ENCODE results near the gene PGBD4. TPM values are rescaled to one million over a fixed set of nuclear protein-coding genes. Genes with fewer than 3 reads are reported as not detected.
A peak's percentile ranks its signal among the peaks of the same experiment; 100 is the strongest.

Gene PGBD4
- 0.77 and 1.3 TPM in 2 replicates for polyA plus RNA-seq (2011; rRNA removed)
- 0.87 and 0.90 TPM in 2 replicates for polyA minus RNA-seq (2011; rRNA and poly(A)+ RNA removed)

DNA sequence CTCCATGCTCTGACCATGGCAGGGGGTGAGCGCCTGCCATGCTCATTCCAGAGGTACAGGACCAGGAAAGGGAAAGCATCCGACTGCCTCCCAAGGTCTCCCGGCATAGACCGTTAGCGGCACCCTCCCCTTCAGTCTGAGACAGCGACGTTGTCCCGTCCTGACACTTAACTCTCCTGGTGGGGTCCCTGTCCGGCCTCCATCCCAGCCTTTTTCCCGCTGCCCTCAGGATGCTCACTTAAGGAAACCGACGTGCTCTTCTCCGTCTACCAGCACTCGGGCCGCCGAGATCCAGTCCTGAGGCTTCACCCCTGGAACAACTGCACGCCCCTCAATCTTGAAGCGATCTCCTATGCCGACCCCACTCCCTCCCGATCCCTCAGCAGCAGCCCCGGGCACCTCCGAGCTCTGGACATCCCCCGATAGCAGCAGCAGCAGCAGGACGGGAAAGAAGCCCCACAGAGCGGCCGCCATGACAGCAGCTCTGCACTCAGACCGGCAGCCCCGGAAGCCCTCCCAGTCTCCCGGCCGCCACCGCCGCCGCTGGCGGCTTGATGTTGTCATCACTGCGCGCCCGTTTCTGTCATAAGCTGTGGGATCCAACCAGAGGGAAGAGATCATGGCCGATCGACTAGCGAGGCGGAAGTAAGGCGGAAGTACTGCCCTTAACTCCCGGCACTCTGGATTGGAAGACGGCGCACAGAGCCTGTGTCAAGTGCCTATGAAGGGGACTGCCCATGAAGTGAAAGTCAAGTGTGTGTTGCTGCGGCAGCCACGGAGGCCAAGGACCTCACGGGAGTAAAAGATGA is at the start of gene PGBD4, which contains the start of gene EMC7:
Gene PGBD4, plus strand, starts transcription at position 718 of the 809 bp plus-strand sequence. CDS start 449 bp downstream, outside the sequence.
Gene EMC7, minus strand, starts transcription at position 497 of the 809 bp plus-strand sequence. Its CDS starts 23 bp downstream, at position 474.
- ChIA-PET CTCF (interaction anchor here (1.0 kb wide), 2 partner anchors 9 to 108 kb away, joined by 3 to 5 read pairs; partner anchors contain the start of gene KATNBL1), POLR2A (interaction anchor here (0.8 kb wide), 1 partner anchor 108 kb away, joined by 4 read pairs; the partner anchor contains the start of gene KATNBL1)
- peak; percentile 96 for DNase-seq (ENCODE audit: low read depth)
- H3K4me3 ChIP-seq (ENCODE audit: low read depth, low read length) = peak within 1 kb of the TSS; percentile 88
- no peaks in the 10 kb centered on the region for H3K27me3 ChIP-seq (ENCODE audit: control insufficient read depth, insufficient read depth, low read length)
- H3K36me3 ChIP-seq (ENCODE audit: control insufficient read depth, insufficient read depth, low read length) = no peaks in the 10 kb centered on the region
- TF ChIP-seq, protein P1, sequence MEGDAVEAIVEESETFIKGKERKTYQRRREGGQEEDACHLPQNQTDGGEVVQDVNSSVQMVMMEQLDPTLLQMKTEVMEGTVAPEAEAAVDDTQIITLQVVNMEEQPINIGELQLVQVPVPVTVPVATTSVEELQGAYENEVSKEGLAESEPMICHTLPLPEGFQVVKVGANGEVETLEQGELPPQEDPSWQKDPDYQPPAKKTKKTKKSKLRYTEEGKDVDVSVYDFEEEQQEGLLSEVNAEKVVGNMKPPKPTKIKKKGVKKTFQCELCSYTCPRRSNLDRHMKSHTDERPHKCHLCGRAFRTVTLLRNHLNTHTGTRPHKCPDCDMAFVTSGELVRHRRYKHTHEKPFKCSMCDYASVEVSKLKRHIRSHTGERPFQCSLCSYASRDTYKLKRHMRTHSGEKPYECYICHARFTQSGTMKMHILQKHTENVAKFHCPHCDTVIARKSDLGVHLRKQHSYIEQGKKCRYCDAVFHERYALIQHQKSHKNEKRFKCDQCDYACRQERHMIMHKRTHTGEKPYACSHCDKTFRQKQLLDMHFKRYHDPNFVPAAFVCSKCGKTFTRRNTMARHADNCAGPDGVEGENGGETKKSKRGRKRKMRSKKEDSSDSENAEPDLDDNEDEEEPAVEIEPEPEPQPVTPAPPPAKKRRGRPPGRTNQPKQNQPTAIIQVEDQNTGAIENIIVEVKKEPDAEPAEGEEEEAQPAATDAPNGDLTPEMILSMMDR (IDR thresholded peaks at IDR 0.05; ENCODE audit: insufficient read depth, low read depth, low read length) = no peak

DNA sequence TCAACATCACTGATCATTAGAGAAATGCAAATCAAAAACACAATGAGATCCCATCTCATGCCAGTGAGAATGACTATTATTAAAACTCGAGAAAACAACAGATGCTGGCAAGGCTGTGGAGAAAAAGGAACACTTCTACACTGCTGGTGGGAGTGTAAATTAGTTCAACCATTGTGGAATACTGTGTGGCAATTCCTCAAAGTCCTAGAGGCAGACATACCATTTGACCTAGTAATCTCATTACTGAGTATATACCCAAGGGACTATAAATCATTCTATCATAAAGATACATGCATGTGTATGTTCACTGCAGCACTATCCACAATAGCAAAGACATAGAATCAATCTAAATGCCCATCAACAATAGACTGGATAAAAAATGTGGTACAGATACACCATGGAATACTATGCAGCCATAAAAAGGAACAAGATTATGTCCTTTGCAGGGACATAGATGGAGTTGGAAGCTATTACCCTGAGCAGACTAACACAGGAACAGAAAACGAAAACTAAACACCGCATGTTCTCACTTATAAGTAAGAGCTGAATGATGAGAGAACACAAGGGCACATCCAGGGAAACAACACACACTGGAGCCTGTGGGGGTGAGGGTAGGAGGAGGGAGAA is 47.7 kb upstream of the PGBD4 start:
- Histone ChIP-seq H3K36me3 (ENCODE audit: control insufficient read depth, insufficient read depth, low read length) (no peaks in the 10 kb centered on the region), H3K4me3 (ENCODE audit: low read depth, low read length) (no peak overlapping the region), H3K27me3 (ENCODE audit: control insufficient read depth, insufficient read depth, low read length) (no peaks in the 10 kb centered on the region)
- POLR2A ChIA-PET = no interaction called here
- CTCF ChIA-PET = no interaction called here
- DNase-seq (ENCODE audit: low read depth) = no peak
- TF ChIP-seq, protein P1 (IDR thresholded peaks at IDR 0.05; ENCODE audit: insufficient read depth, low read depth, low read length) = no peak

DNA sequence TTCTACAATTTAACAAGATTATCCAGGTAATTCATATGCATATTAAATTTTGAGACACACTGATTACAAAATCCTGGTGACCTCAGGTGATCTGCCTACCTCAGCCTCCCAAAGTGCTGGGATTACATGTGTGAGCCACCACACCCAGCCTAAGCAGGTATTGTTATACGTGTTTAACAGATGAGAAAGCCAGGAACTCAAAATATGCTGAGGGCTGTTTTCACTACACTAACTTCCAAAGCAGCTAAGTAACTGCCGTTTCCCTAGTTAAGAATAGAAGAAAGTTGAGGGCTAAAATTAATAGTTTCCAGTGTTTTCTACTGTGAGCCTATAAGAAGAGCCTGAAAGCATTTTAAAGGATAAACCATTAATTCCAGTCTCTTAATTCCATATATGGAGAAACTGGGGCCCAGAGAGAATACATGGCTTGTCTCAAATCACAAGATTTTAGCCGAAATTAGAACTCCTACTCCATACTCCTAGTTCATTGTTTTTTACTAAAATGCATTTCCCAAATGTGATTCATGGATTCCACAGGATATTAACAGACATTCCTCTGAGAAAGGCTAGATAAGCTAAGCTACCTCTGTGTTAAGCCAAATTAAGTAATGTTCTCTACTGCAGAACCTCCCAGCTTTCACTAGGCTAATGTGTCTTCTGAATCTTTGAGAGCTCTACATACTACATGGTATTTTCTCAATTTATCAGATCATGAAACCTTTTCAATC is 45.9 kb upstream of the PGBD4 start:
- ChIA-PET POLR2A (no interaction called here), CTCF (interaction anchor here (1.0 to 1.6 kb wide), 2 partner anchors 54 to 312 kb away, joined by 3 to 6 read pairs; partner anchors contain the start of gene LPCAT4)
- no peak overlapping the region for H3K4me3 ChIP-seq (ENCODE audit: low read depth, low read length)

DNA sequence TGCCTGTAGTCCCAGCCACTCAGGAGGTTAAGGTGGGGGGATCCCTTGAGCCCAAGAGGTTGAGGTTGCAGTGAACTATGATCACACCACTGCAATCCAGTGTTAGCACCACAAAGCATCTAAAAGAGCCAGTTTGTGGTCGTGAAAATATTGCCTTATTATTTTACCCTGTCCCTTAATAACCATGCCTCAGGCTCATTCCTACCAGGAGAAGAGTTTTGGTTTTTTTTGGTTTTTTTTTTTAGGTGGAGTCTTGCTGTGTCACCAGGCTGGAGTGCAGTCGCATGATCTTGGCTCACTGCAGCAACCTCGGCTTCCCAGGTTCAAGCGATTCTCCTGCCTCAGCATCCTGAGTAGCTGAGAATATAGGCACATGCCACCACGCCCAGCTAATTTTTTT is 45.0 kb upstream of the PGBD4 start:
- POLR2A ChIA-PET = no interaction called here
- DNase-seq (ENCODE audit: low read depth) = no peak
- TF ChIP-seq, protein P1 (IDR thresholded peaks at IDR 0.05; ENCODE audit: insufficient read depth, low read depth, low read length) = no peak
- Histone ChIP-seq H3K27me3 (ENCODE audit: control insufficient read depth, insufficient read depth, low read length) (no peaks in the 10 kb centered on the region), H3K4me3 (ENCODE audit: low read depth, low read length) (no peak overlapping the region), H3K36me3 (ENCODE audit: control insufficient read depth, insufficient read depth, low read length) (no peaks in the 10 kb centered on the region)
- CTCF ChIA-PET = interaction anchor here (1.0 to 1.6 kb wide), 3 partner anchors 53 to 311 kb away, joined by 3 to 6 read pairs (median 3); partner anchors contain the start of gene LPCAT4

More for the DNA sequence above, 45.9 kb upstream of the PGBD4 start:
- no peaks in the 10 kb centered on the region for H3K36me3 ChIP-seq (ENCODE audit: control insufficient read depth, insufficient read depth, low read length)
- DNase-seq (ENCODE audit: low read depth) = peak; percentile 64
- TF ChIP-seq, protein P1 (IDR thresholded peaks at IDR 0.05; ENCODE audit: insufficient read depth, low read depth, low read length) = no peak
- no peaks in the 10 kb centered on the region for H3K27me3 ChIP-seq (ENCODE audit: control insufficient read depth, insufficient read depth, low read length)

All from BJ (cell line).